K562 (cell line): Measurements from ENCODE around the gene AGBL1.

Experiments
- BRF1 ChIP-seq: IDR thresholded peaks from 3 replicates; pipeline ENCODE4 v1.6.1; 2011; ENCODE audit warnings: borderline replicate concordance, mild to moderate bottlenecking; ENCODE audit not compliant: insufficient read length; ENCODE audit errors: extremely low read depth
- CREB1 ChIP-seq, 2 experiments: sonication (generic) in 1 of 2; formaldehyde crosslinking in 1 of 2; IDR thresholded peaks; 2 replicates each; pipeline versions ENCODE4 v1.6.1 to v1.8.0; 2012 to 2022; ENCODE audit warnings: inconsistent platforms in 1 of 2, mild to moderate bottlenecking in 1 of 2, missing genetic modification reagents in 1 of 2, moderate library complexity in 1 of 2
- RBBP5 ChIP-seq: fragments of 200-600 bp; sonication (generic); IDR thresholded peaks from 2 replicates; pipeline ENCODE4 v1.6.1; 2012; ENCODE audit warnings: borderline replicate concordance, mild to moderate bottlenecking, low read length, control low read depth, inconsistent platforms; ENCODE audit not compliant: insufficient read depth, poor library complexity, severe bottlenecking
- SRSF9 ChIP-seq: fragments of 200-400 bp; formaldehyde crosslinking; IDR thresholded peaks from 2 replicates; pipeline ENCODE4 v1.6.1; 2017; ENCODE audit warnings: low read depth, low read length, borderline replicate concordance
- TRIM24 ChIP-seq, 2 experiments: fragments of 450-650 bp; IDR thresholded peaks; 2 replicates each; pipeline ENCODE4 v1.6.1; 2016
- ZBTB7A ChIP-seq: IDR thresholded peaks from 2 replicates; pipeline ENCODE4 v1.6.1; 2011; ENCODE audit warnings: low read depth, mild to moderate bottlenecking, low read length, moderate library complexity, borderline replicate concordance; ENCODE audit not compliant: control insufficient read depth
- ZKSCAN3 ChIP-seq: fragments of 250-450 bp; sonication (Bioruptor Pico); IDR thresholded peaks from 2 replicates; pipeline ENCODE4 v1.4.0; 2020

DNA sequence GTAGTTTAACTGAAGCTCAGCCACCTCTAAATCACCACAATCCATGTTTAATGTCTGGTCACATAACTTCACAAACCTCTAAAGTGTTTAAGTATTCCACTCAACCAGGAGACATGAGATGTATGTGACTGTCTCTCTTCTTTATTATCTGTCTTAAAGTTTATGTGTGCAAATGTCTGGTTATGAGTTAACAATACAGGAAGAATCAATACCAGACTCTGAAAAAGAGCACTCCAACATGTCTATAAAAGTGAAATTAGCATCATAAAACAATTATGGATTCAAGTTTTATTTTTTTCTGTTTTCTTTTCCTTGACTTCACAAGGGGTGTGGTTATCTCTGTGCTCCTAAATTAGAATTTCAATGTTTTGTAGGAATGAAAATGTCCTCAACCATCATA is 44.8 kb upstream of the AGBL1 start:
- TF ChIP-seq BRF1 (no peak), ZBTB7A (no peak), SRSF9 (no peak), ZKSCAN3 (no peak), RBBP5 (no peak), TRIM24 (IDR thresholded peaks at IDR 0.05) (no peak), CREB1 (IDR thresholded peaks at IDR 0.05) (no peak), CREB1 (CRISPR knock-in tag; IDR thresholded peaks at IDR 0.05) (no peak)
